Measurements from ENCODE around the gene TRIM44. TPM values are rescaled to one million over a fixed set of nuclear protein-coding genes. Genes with fewer than 3 reads are reported as not detected.

Gene TRIM44
- total and polyA plus RNA-seq, 10 of the 15 experiments (the other 5 are each of a cell fraction or from before 2014, with no cell fraction given), result 6.7 to 93.0 (median 27.6) TPM

DNA sequence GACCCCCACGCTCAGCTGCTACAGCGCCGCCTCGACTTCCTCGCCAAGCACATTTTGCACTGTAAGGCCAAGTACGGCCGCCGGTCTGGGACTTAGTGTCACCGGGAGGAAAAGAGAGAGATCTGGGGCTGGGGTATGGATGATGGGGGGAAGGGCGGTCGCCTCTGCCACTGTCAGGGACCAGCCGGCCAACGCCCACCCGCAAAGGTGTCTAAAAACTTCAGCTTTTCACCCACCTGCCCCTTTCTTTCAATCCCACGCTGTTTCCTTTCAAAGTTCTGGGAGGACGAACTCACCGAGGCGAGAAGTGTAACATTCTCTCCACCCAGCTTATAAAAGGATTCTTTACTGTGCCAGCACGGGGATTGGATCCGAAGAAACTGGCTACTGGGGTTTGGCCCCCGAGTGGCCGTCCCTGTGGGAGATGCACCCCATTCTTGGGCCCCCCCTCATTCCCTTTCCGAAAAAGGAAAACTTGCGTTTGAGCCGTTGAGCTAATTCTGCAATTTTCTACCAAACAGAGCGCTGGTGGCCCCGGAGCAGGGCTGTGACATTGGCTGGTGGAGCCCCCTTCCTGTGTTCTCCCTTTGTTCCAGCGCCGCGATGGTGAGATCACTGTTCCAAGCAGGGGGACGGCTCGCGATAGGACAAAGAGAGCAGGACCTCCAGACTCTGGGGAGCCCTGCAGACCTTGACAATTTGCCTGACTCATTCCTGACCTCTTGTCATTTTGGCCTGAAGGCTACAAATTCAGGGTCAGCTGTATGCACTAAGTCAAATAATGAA lies 42.5 kb upstream of the TRIM44 start:
- in situ Hi-C loops (cut with MboI), result loop anchor here (5.0 kb wide), 2 partner anchors 202 to 647 kb away; no protein-coding TSS in a partner anchor
- FAIRE-seq, result no peak
- 25% methylated on average over 32 of the region's 33 CpGs for WGBS (ENCODE audit: insufficient coverage, insufficient replicate concordance, low lambda C conversion rate, missing lambda C conversion rate)

More for the DNA sequence above, 42.5 kb upstream of the TRIM44 start:
- peak overlapping the region; percentile 94 for H3K4me2 ChIP-seq (ENCODE audit: control insufficient read depth, insufficient read depth)
- RAD21 ChIA-PET (ENCODE audit: unreplicated experiment), result interaction anchor here (0.6 to 2.2 kb wide), 4 partner anchors 101 to 449 kb away, joined by 3 to 17 read pairs (median 3); no protein-coding TSS in a partner anchor
- no TSS peak for BruUV-seq (replicated peaks)
- CTCF ChIA-PET, result interaction anchor here (0.6 to 5.3 kb wide), 10 partner anchors 10 to 1033 kb away, joined by 3 to 48 read pairs (median 4); no protein-coding TSS in a partner anchor
- SMC1A ChIA-PET (ENCODE audit: uncharacterized antibody, unreplicated experiment), result interaction anchor here (1.2 to 1.7 kb wide), 3 partner anchors 202 to 512 kb away, joined by 3 to 6 read pairs (median 4); no protein-coding TSS in a partner anchor
- no peaks in the 10 kb centered on the region for H3K36me3 ChIP-seq (ENCODE audit: control insufficient read depth in 2 of 2, insufficient read depth in 2 of 2, low read length in 1 of 2)
- intact Hi-C loops (cut with micrococcal nuclease; ENCODE audit: unreplicated experiment), result loop anchor here (5.0 to 10.0 kb wide), 5 partner anchors 295 to 532 kb away; partner anchors contain the start of gene LDLRAD3
- POLR2A ChIA-PET, result no interaction called here
- ATAC-seq (peak; percentile 15), DNase-seq (ENCODE audit: low read depth, low spot score) (no peak)
- no peaks in the 10 kb centered on the region for H4K20me1 ChIP-seq (ENCODE audit: control insufficient read depth, insufficient read depth)
- peak overlapping the region; percentile 35 for H2AFZ ChIP-seq (ENCODE audit: control insufficient read depth, low read depth, low read length)
- peak overlapping the region; percentile 56 for H3K4me3 ChIP-seq
- H3K79me2 ChIP-seq (ENCODE audit: control insufficient read depth, insufficient read depth, low read length), result peaks cover 6% of the 10 kb centered on the region; the same call in 1 of the 2 replicates
- peak overlapping the region; percentile 48; the same call in 1 of the 2 replicates for H3K9ac ChIP-seq (ENCODE audit: control insufficient read depth, insufficient read depth, low read length)
- H3K9me3 ChIP-seq (replicated peaks; ENCODE audit: control insufficient read depth, insufficient read depth, low read length), result no peaks in the 10 kb centered on the region
- H3K27me3 ChIP-seq (replicated peaks in 1 of 2; ENCODE audit: control insufficient read depth in 2 of 2, insufficient read depth in 2 of 2, low read length in 1 of 2), result no peaks in the 10 kb centered on the region; a peak in 1 of 4 replicates
- H3K4me1 ChIP-seq (ENCODE audit: control insufficient read depth, insufficient read depth, low read length), result peaks cover 8% of the 10 kb centered on the region; the same call in 1 of the 2 replicates
- TF ChIP-seq POLR2AphosphoS2 (IDR thresholded peaks at IDR 0.05; ENCODE audit: low read depth, low read length), result no peak
- TF ChIP-seq EGR1 (IDR thresholded peaks at IDR 0.05; ENCODE audit: borderline replicate concordance in 1 of 2, low read depth in 2 of 2, low read length in 2 of 2), result no peak
- TF ChIP-seq, protein P1, sequence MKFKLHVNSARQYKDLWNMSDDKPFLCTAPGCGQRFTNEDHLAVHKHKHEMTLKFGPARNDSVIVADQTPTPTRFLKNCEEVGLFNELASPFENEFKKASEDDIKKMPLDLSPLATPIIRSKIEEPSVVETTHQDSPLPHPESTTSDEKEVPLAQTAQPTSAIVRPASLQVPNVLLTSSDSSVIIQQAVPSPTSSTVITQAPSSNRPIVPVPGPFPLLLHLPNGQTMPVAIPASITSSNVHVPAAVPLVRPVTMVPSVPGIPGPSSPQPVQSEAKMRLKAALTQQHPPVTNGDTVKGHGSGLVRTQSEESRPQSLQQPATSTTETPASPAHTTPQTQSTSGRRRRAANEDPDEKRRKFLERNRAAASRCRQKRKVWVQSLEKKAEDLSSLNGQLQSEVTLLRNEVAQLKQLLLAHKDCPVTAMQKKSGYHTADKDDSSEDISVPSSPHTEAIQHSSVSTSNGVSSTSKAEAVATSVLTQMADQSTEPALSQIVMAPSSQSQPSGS (IDR thresholded peaks at IDR 0.05; ENCODE audit: low read length), result no peak
- TF ChIP-seq MEF2B (IDR thresholded peaks at IDR 0.05; ENCODE audit: partially characterized antibody, poor library complexity, severe bottlenecking), result no peak
- TF ChIP-seq YY1 (IDR thresholded peaks at IDR 0.05; ENCODE audit: low read depth, low read length), result no peak
- TF ChIP-seq TCF12 (IDR thresholded peaks at IDR 0.05; ENCODE audit: low read depth, low read length), result no peak
- TF ChIP-seq, protein P2, sequence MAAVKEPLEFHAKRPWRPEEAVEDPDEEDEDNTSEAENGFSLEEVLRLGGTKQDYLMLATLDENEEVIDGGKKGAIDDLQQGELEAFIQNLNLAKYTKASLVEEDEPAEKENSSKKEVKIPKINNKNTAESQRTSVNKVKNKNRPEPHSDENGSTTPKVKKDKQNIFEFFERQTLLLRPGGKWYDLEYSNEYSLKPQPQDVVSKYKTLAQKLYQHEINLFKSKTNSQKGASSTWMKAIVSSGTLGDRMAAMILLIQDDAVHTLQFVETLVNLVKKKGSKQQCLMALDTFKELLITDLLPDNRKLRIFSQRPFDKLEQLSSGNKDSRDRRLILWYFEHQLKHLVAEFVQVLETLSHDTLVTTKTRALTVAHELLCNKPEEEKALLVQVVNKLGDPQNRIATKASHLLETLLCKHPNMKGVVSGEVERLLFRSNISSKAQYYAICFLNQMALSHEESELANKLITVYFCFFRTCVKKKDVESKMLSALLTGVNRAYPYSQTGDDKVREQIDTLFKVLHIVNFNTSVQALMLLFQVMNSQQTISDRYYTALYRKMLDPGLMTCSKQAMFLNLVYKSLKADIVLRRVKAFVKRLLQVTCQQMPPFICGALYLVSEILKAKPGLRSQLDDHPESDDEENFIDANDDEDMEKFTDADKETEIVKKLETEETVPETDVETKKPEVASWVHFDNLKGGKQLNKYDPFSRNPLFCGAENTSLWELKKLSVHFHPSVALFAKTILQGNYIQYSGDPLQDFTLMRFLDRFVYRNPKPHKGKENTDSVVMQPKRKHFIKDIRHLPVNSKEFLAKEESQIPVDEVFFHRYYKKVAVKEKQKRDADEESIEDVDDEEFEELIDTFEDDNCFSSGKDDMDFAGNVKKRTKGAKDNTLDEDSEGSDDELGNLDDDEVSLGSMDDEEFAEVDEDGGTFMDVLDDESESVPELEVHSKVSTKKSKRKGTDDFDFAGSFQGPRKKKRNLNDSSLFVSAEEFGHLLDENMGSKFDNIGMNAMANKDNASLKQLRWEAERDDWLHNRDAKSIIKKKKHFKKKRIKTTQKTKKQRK (IDR thresholded peaks at IDR 0.05; ENCODE audit: low read depth, low read length), result no peak
- no peak overlapping the region for H3K27ac ChIP-seq (ENCODE audit: control insufficient read depth, insufficient read depth)
